Keratinocyte (primary cell): ENCODE data around the gene ADGRL3. TPM values are rescaled to one million over a fixed set of nuclear protein-coding genes. Genes with fewer than 3 reads are reported as not detected.

Experiments
- DNase-seq: peaks from one replicate; pipeline ENCODE4 v3.0.0-alpha.2; 2011; ENCODE audit warnings: low read depth, missing footprints, low spot score
- FAIRE-seq: peaks from 2 replicates; lab custom pipeline; 2011; peaks lifted over from hg19 to GRCh38; lab: Jason Lieb, UNC
- H2AFZ ChIP-seq: 2 replicates; pipeline ENCODE4 v1.6.0; 2012; ENCODE audit warnings: low read length, control low read depth, inconsistent platforms; ENCODE audit not compliant: control insufficient read depth
- H3K27ac ChIP-seq: 2 replicates; pipeline ENCODE4 v1.5.1; 2011; ENCODE audit warnings: low read length; ENCODE audit not compliant: control insufficient read depth, insufficient read depth
- H3K27me3 ChIP-seq: 3 replicates; pipeline ENCODE4 v1.6.0; 2011; ENCODE audit warnings: low read length; ENCODE audit not compliant: control insufficient read depth, insufficient read depth; ENCODE audit errors: extremely low read depth
- H3K36me3 ChIP-seq, 2 experiments: 2 replicates in 1 of 2; 3 replicates in 1 of 2; pipeline ENCODE4 v1.5.1; 2011; ENCODE audit warnings: low read length in 2 of 2, mild to moderate bottlenecking in 1 of 2; ENCODE audit not compliant: control insufficient read depth in 2 of 2, insufficient read depth in 2 of 2; ENCODE audit errors: extremely low read depth in 1 of 2
- H3K4me1 ChIP-seq: 3 replicates; pipeline ENCODE4 v1.5.1; 2011; ENCODE audit warnings: low read length; ENCODE audit not compliant: control insufficient read depth, insufficient read depth; ENCODE audit errors: extremely low read depth
- H3K4me2 ChIP-seq: 3 replicates; pipeline ENCODE4 v1.6.0; 2011; ENCODE audit warnings: low read depth, low read length; ENCODE audit not compliant: control insufficient read depth, insufficient read depth; ENCODE audit errors: extremely low read depth
- H3K4me3 ChIP-seq, 3 experiments: fragments of 200-600 bp in 1 of 3; sonication (generic) in 1 of 3; 2 replicates in 2 of 3; 3 replicates in 1 of 3; pipeline ENCODE4 v1.5.1; 2011 to 2016; ENCODE audit warnings: low read length in 3 of 3, mild to moderate bottlenecking in 3 of 3, control low read depth in 2 of 3, inconsistent platforms in 1 of 3, low read depth in 1 of 3, mixed read lengths in 1 of 3, mixed run types in 1 of 3, moderate library complexity in 1 of 3; ENCODE audit not compliant: control insufficient read depth in 2 of 3, insufficient read depth in 2 of 3; ENCODE audit errors: extremely low read depth in 1 of 3
- H3K79me2 ChIP-seq: 2 replicates; pipeline ENCODE4 v1.6.0; 2012; ENCODE audit warnings: low read length; ENCODE audit not compliant: control insufficient read depth, insufficient read depth
- H3K9ac ChIP-seq: 3 replicates; pipeline ENCODE4 v1.6.0; 2011; ENCODE audit warnings: low read length; ENCODE audit not compliant: control insufficient read depth, insufficient read depth; ENCODE audit errors: extremely low read depth
- H3K9me1 ChIP-seq: 3 replicates; pipeline ENCODE4 v1.6.0; 2011; ENCODE audit warnings: low read length; ENCODE audit not compliant: control insufficient read depth, insufficient read depth; ENCODE audit errors: extremely low read depth
- H3K9me3 ChIP-seq: 2 replicates; pipeline ENCODE4 v1.5.1; 2012; ENCODE audit warnings: low read depth, low read length; ENCODE audit not compliant: control insufficient read depth
- H4K20me1 ChIP-seq: 3 replicates; pipeline ENCODE4 v1.6.0; 2011; ENCODE audit warnings: low read length; ENCODE audit not compliant: control insufficient read depth, insufficient read depth; ENCODE audit errors: extremely low read depth
- CTCF ChIP-seq, 3 experiments: IDR thresholded peaks in 1 of 3; conservative IDR thresholded peaks in 1 of 3; optimal IDR thresholded peaks in 1 of 3; 2 replicates in 2 of 3; 3 replicates in 1 of 3; pipeline versions ENCODE3 to v1.5.1; 2011; ENCODE audit warnings: low read length in 3 of 3, mild to moderate bottlenecking in 3 of 3, moderate library complexity in 2 of 3, control low read depth in 1 of 3, inconsistent platforms in 1 of 3; ENCODE audit not compliant: insufficient read depth in 2 of 3; ENCODE audit errors: extremely low read depth in 1 of 3
- EZH2 ChIP-seq: IDR thresholded peaks from one replicate; pipeline ENCODE4 v1.6.1; 2012; ENCODE audit warnings: inconsistent platforms, mild to moderate bottlenecking, low read length, moderate library complexity
- dilution Hi-C: fragments of 300-500 bp; cut with MboI; formaldehyde crosslinking; loops from one replicate; pipeline ENCODE4 v1.7.0; 2020; ENCODE audit warnings: low sequenced_read_pairs; ENCODE audit not compliant: extremely low pct_ligation_motif_present
- polyA plus RNA-seq, 5 experiments: library from polyadenylated mRNA; depleted of rRNA in 3 of 5; stranded (reverse) in 3 of 5; stranded (forward) in 1 of 5; unstranded in 1 of 5; fragments of >200 nt; gene quantifications; 1 replicate in 1 of 5; 2 replicates in 3 of 5; 3 replicates in 1 of 5; pipeline versions ENCODE4 v1.2.1 to v1.2.3, GENCODE V29; 2011 to 2012; ENCODE audit warnings: missing spikeins in 2 of 5, low read depth in 1 of 5, low replicate concordance in 1 of 5

Gene ADGRL3
- polyA plus RNA-seq, 1 donor (not counting 4 experiments of a cell fraction or from before 2014, with no cell fraction given) = 0.18 TPM

- dilution Hi-C loops = no loop called here
- Histone ChIP-seq H3K4me1 (no peaks in the 10 kb centered on the region), H3K27ac (no peak overlapping the region), H3K27me3 (no peaks in the 10 kb centered on the region), H3K36me3 (no peaks in the 10 kb centered on the region), H2AFZ (no peak overlapping the region), H3K4me3 (no peak overlapping the region), H3K4me2 (no peak overlapping the region), H3K9me1 (no peaks in the 10 kb centered on the region), H3K79me2 (no peaks in the 10 kb centered on the region), H3K9me3 (no peaks in the 10 kb centered on the region), H3K9ac (no peak overlapping the region), H4K20me1 (no peaks in the 10 kb centered on the region)
- DNase-seq = no peak
- no peak for TF ChIP-seq CTCF (optimal IDR thresholded peaks at IDR 0.05 in 1 of 3, IDR thresholded peaks at IDR 0.05 in 1 of 3, conservative IDR thresholded peaks at IDR 0.05 in 1 of 3; ENCODE audit: extremely low read depth in 1 of 3, insufficient read depth in 2 of 3, low read length in 3 of 3)
- no peak for TF ChIP-seq EZH2
- FAIRE-seq = no peak
Observed at GRCh38 chr4:61671599-61671998, 471.5 kb downstream of the ADGRL3 start.

- no peak for FAIRE-seq
- DNase-seq = no peak
- no peaks in the 10 kb centered on the region for H4K20me1 ChIP-seq
Observed at GRCh38 chr4:61675464-61675863, 475.3 kb downstream of the ADGRL3 start.

More at GRCh38 chr4:61675464-61675863, 475.3 kb downstream of the ADGRL3 start:
- Histone ChIP-seq H2AFZ (no peak overlapping the region), H3K36me3 (no peaks in the 10 kb centered on the region), H3K27ac (no peak overlapping the region), H3K4me3 (no peak overlapping the region), H3K9me1 (no peaks in the 10 kb centered on the region), H3K4me2 (no peak overlapping the region), H3K79me2 (no peaks in the 10 kb centered on the region), H3K9ac (no peak overlapping the region), H3K9me3 (no peaks in the 10 kb centered on the region), H3K27me3 (no peaks in the 10 kb centered on the region), H3K4me1 (no peaks in the 10 kb centered on the region)
- no peak for TF ChIP-seq CTCF (optimal IDR thresholded peaks at IDR 0.05 in 1 of 3, IDR thresholded peaks at IDR 0.05 in 1 of 3, conservative IDR thresholded peaks at IDR 0.05 in 1 of 3; ENCODE audit: extremely low read depth in 1 of 3, insufficient read depth in 2 of 3, low read length in 3 of 3)
- no peak for TF ChIP-seq EZH2
- dilution Hi-C loops = no loop called here
